Measurements from ENCODE around the gene RECK.

RECK gene

GRCh38 chr9:36166168-36166927 is 129.6 kb downstream of the RECK start:
- no peak for DNase-seq (ENCODE audit: extremely low read depth, low read depth)

GRCh38 chr9:36169166-36169565 is 132.5 kb downstream of the RECK start, which contains the start of gene CCIN:
CCIN (plus strand) TSS chr9:36169388; CDS start chr9:36169503, 115 bp downstream.
- no peak for DNase-seq (ENCODE audit: extremely low read depth, low read depth)
- no peak for TF ChIP-seq CTCF (IDR thresholded peaks at IDR 0.05; ENCODE audit: low read depth, low read length)

More at GRCh38 chr9:36166168-36166927, 129.6 kb downstream of the RECK start:
- peak; percentile 77 for TF ChIP-seq CTCF (IDR thresholded peaks at IDR 0.05; ENCODE audit: low read depth, low read length)

- no peak for TF ChIP-seq CTCF (IDR thresholded peaks at IDR 0.05; ENCODE audit: low read depth, low read length)
- DNase-seq (ENCODE audit: extremely low read depth, low read depth): no peak
Observed at GRCh38 chr9:36169708-36170107, 133.0 kb downstream of the RECK start.

DNA sequence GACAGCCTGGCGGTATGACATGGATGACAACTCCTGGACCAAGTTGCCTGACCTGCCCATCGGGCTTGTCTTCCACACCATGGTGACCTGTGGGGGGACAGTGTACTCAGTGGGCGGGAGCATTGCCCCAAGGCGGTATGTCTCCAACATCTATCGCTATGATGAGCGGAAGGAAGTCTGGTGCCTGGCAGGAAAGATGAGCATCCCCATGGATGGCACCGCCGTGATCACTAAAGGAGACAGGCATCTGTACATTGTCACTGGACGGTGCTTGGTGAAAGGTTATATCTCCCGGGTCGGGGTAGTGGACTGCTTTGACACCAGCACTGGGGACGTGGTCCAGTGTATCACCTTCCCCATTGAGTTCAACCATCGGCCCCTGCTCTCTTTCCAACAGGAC is 133.8 kb downstream of the RECK start:
- TF ChIP-seq CTCF (IDR thresholded peaks at IDR 0.05; ENCODE audit: low read depth, low read length): no peak
- DNase-seq (ENCODE audit: extremely low read depth, low read depth): no peak

DNA sequence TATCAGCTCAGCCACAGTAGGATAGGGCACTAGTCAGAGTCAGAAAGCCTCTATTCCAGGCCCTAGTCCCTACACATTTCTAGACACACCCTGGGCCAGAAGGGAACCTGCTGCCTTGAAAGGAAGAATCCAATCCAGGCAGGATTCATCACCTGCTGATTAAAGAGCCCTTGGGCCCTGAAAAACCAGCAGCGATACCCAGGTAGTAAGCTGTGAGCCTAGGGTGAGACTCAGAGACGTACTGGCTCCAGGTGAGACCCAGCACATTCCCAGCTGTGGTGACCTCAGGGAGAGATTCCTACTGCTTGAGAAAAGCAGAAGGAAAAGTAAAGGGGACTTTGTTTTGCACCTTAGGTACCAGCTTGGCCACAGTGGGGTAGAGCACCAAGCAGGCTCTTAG is 137.1 kb downstream of the RECK start:
- no peak for DNase-seq (ENCODE audit: extremely low read depth, low read depth)
- no peak for TF ChIP-seq CTCF (IDR thresholded peaks at IDR 0.05; ENCODE audit: low read depth, low read length)
